ENCODE data around the gene HMMR. TPM values are rescaled to one million over a fixed set of nuclear protein-coding genes. Genes with fewer than 3 reads are reported as not detected.

The HMMR gene
- total and polyA plus RNA-seq, 2 of the 4 experiments (the other 2 are of a cell fraction): 13.0 to 24.6 TPM

DNA sequence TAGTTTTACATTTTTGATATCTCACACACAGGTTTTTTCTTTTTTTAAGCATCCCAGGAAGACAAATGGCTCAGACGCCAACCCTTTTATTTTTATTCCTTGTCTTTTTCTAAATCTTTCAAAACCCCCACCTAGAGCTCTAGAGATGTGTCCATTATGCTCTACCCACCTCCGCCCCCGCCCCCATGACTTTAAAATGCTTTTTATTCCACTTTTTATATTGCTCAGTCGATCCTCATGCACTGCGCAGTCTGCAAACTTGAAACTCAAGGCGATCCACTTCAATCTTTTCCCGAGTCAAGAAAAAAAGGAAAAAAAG, 44.6 kb downstream of the HMMR start:
- Histone ChIP-seq H3K23ac (ENCODE audit: low read depth, low read length) (peak overlapping the region; percentile 80; the same call in 1 of the 2 replicates), H3K27me3 (ENCODE audit: control insufficient read depth, insufficient read depth, low read length) (no peaks in the 10 kb centered on the region), H2AK9ac (replicated peaks; ENCODE audit: low read depth, low read length, poor library complexity) (peak overlapping the region; percentile 1), H3K4me3 (ENCODE audit: insufficient read depth, low read depth, low read length) (peak overlapping the region; percentile 74), H2BK20ac (ENCODE audit: low read depth, low read length) (no peak overlapping the region), H3K18ac (ENCODE audit: low read depth, low read length) (peak overlapping the region; percentile 63; the same call in 1 of the 2 replicates), H3K4ac (ENCODE audit: low read depth, low read length) (peak overlapping the region; percentile 89), H4K20me1 (ENCODE audit: insufficient read depth, low read length) (peaks cover 13% of the 10 kb centered on the region; the same call in 1 of the 2 replicates), H3K9ac (ENCODE audit: low read depth, low read length) (peak overlapping the region; percentile 75), H3K27ac (ENCODE audit: insufficient read depth, low read length) (peak overlapping the region; percentile 84), H2BK120ac (ENCODE audit: low read depth, low read length) (peak overlapping the region; percentile 68), H3K9me3 (ENCODE audit: control insufficient read depth, insufficient read depth, low read length) (no peaks in the 10 kb centered on the region), H4K8ac (ENCODE audit: low read depth in 2 of 2, low read length in 2 of 2) (peak overlapping the region; percentile 76 to 78; a peak in 3 of 4 replicates), H3K56ac (ENCODE audit: extremely low read depth, insufficient read depth, low read length) (peak overlapping the region; percentile 89; the same call in 1 of the 2 replicates), H3K9me1 (ENCODE audit: insufficient read depth, low read length) (no peaks in the 10 kb centered on the region), H3K4me2 (ENCODE audit: low read depth, low read length) (peak overlapping the region; percentile 81), H4K5ac (ENCODE audit: low read depth, low read length) (peak overlapping the region; percentile 44; the same call in 1 of the 2 replicates), H2AK5ac (ENCODE audit: low read depth, low read length) (no peak overlapping the region), H3K79me1 (ENCODE audit: low read depth in 1 of 2, low read length in 2 of 2) (peaks cover 0 to 16% of the 10 kb centered on the region in 2 experiments; a peak in 2 of 4 replicates), H3K36me3 (ENCODE audit: control insufficient read depth, insufficient read depth, low read length) (no peaks in the 10 kb centered on the region), H3K14ac (replicated peaks; ENCODE audit: low read depth, low read length) (peak overlapping the region; percentile 90; the same call in 1 of the 2 replicates), H4K91ac (ENCODE audit: insufficient read depth, low read depth, low read length) (peak overlapping the region; percentile 67), H3K4me1 (ENCODE audit: control insufficient read depth, insufficient read depth, low read length) (peaks cover 2% of the 10 kb centered on the region), H2AFZ (replicated peaks; ENCODE audit: low read length, poor library complexity) (peak overlapping the region; percentile 94), H2BK15ac (ENCODE audit: low read depth, low read length) (peak overlapping the region; percentile 84; the same call in 1 of the 3 replicates), H2BK5ac (ENCODE audit: low read depth, low read length, poor library complexity, severe bottlenecking) (peak overlapping the region; percentile 88)
- ChIA-PET CTCF (interaction anchor here (0.6 to 0.7 kb wide), 2 partner anchors 16 to 27 kb away, joined by 3 read pairs; no protein-coding TSS in a partner anchor), POLR2A (ENCODE audit: unreplicated experiment) (no interaction called here)
- DNase-seq (no peak), ATAC-seq (ENCODE audit: low read depth) (peak; percentile 10)
- no CpG with 5 or more reads among the region's 7 CpGs for WGBS, 2 experiments (ENCODE audit: extremely low coverage in 2 of 2, insufficient read length in 1 of 2)
- TF ChIP-seq BHLHE40 (IDR thresholded peaks at IDR 0.05; ENCODE audit: low read depth, low read length): no peak
- TF ChIP-seq CEBPB (IDR thresholded peaks at IDR 0.05; ENCODE audit: low read depth, low read length): no peak
- TF ChIP-seq CHD1 (IDR thresholded peaks at IDR 0.05; ENCODE audit: low read depth, low read length): no peak
- TF ChIP-seq, protein P1, sequence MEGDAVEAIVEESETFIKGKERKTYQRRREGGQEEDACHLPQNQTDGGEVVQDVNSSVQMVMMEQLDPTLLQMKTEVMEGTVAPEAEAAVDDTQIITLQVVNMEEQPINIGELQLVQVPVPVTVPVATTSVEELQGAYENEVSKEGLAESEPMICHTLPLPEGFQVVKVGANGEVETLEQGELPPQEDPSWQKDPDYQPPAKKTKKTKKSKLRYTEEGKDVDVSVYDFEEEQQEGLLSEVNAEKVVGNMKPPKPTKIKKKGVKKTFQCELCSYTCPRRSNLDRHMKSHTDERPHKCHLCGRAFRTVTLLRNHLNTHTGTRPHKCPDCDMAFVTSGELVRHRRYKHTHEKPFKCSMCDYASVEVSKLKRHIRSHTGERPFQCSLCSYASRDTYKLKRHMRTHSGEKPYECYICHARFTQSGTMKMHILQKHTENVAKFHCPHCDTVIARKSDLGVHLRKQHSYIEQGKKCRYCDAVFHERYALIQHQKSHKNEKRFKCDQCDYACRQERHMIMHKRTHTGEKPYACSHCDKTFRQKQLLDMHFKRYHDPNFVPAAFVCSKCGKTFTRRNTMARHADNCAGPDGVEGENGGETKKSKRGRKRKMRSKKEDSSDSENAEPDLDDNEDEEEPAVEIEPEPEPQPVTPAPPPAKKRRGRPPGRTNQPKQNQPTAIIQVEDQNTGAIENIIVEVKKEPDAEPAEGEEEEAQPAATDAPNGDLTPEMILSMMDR (conservative IDR thresholded peaks at IDR 0.05; ENCODE audit: low read depth, low read length): no peak
- TF ChIP-seq MXI1 (IDR thresholded peaks at IDR 0.05; ENCODE audit: borderline replicate concordance, low read depth, low read length): no peak
- no peak for TF ChIP-seq RFX5 (IDR thresholded peaks at IDR 0.05; ENCODE audit: low read depth, low read length)
- no peak for TF ChIP-seq MAFK (IDR thresholded peaks at IDR 0.05; ENCODE audit: low read depth, low read length)
- in situ Hi-C loops (cut with MboI; ENCODE audit: low sequenced_read_pairs): no loop called here
- dilution Hi-C loops (cut with HindIII; ENCODE audit: low sequenced_read_pairs, unreplicated experiment): no loop called here
- no TSS peak for BruUV-seq (replicated peaks)
- intact Hi-C loops (cut with micrococcal nuclease): no loop called here

All from IMR-90 (cell line).